ENCODE measurements around the gene LGALS7B. TPM values are rescaled to one million over a fixed set of nuclear protein-coding genes. Genes with fewer than 3 reads are reported as not detected.

The LGALS7B gene
- total RNA-seq, 2 donors from 2014 or later = not detected

DNA sequence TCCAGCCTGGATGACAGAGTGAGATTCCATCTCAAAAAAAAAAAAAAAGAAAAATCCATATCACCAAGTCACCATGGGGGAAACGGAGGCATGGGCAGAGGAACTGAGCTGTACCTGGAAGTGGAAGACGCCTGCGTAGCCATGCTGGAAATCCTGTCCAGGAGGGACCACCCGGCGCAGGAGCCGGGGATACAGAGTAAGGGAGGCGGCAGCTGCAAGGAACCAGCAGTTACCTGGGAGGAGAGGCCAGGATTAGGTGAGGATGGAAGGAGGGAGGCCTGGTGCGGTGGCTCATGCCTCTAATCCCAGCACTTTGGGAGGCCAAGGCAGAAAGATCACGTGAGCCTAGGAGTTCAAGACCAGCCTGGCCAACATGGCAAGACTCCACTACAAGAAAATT lies 46.7 kb upstream of the LGALS7B start:
- no peaks in the 10 kb centered on the region for H3K36me3 ChIP-seq
- no peaks in the 10 kb centered on the region for H3K9me3 ChIP-seq
- no peak overlapping the region for H3K4me3 ChIP-seq
- H3K9ac ChIP-seq (ENCODE audit: low read depth in 2 of 2, low read length in 2 of 2) = no peak overlapping the region
- no peak overlapping the region for H3K27ac ChIP-seq
- no peak for DNase-seq
- intact Hi-C loops (cut with DNase I) = no loop called here
- H3K27me3 ChIP-seq = no peaks in the 10 kb centered on the region
- TF ChIP-seq, protein P1, sequence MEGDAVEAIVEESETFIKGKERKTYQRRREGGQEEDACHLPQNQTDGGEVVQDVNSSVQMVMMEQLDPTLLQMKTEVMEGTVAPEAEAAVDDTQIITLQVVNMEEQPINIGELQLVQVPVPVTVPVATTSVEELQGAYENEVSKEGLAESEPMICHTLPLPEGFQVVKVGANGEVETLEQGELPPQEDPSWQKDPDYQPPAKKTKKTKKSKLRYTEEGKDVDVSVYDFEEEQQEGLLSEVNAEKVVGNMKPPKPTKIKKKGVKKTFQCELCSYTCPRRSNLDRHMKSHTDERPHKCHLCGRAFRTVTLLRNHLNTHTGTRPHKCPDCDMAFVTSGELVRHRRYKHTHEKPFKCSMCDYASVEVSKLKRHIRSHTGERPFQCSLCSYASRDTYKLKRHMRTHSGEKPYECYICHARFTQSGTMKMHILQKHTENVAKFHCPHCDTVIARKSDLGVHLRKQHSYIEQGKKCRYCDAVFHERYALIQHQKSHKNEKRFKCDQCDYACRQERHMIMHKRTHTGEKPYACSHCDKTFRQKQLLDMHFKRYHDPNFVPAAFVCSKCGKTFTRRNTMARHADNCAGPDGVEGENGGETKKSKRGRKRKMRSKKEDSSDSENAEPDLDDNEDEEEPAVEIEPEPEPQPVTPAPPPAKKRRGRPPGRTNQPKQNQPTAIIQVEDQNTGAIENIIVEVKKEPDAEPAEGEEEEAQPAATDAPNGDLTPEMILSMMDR (IDR thresholded peaks at IDR 0.05) = no peak
- no peaks in the 10 kb centered on the region for H3K4me1 ChIP-seq

DNA sequence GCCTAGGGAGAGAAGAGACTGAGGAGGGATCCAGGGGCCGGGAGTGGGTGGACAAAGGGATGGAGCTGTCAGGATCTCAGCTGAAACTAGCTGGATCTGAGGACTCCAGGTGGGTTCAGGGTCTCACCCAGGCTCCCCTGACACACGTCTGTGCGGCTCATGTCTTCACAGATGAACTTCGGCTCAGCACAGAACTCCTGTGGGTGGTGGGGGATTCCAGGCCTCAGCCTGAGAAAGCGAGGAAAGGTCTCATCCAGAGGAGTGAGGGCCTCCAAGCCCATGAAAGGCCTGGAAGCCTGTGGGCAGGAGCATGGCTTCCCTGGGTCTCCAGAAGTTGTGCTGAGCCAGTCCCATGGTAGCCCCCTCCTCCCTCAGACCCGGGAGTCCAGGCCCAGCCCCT lies 46.1 kb upstream of the LGALS7B start:
- Histone ChIP-seq H3K27me3 (no peaks in the 10 kb centered on the region), H3K9ac (ENCODE audit: low read depth in 2 of 2, low read length in 2 of 2) (no peak overlapping the region)

DNA sequence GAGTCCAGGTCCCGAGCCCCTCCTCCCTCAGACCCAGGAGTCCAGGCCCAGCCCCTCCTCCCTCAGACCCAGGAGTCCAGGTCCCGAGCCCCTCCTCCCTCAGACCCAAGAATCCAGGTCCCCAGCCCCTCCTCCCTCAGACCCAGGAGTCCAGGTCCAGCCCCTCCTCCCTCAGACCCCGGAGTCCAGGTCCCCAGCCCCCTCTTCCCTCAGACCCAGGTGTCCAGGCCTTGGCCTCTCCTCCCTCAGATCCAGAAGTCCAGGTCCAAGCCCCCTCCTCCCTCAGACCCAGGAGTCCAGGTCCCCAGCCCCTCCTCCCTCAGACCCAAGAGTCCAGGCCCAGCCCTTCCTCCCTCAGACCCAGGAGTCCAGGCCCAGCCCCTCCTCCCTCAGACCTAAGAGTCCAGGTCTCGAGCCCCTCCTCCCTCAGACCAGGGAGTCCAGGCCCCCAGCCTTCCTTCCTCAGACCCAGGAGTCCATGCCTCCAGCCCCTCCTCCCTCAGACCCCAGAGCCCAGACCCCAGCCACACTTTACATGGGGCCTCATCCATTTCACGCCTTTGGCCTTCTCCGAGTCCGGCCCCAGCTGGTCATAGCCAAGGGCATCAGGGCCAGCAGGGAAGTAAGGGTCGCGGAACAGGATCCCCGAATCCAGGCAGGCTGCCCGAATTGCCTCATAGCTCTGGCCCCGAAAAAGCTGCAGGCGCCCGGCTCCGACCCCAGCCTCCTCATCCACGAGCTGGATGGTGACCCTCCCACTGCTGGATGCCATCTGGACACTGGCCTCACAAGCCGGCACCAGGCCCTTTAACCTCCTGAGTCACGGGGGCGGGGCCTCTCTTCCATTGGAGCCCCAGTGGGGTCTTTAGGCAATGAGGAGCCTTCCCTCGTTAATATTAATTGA lies 45.4 kb upstream of the LGALS7B start:
- Histone ChIP-seq H3K9me3 (no peaks in the 10 kb centered on the region), H3K4me3 (no peak overlapping the region), H3K36me3 (no peaks in the 10 kb centered on the region), H3K9ac (ENCODE audit: low read depth in 2 of 2, low read length in 2 of 2) (no peak overlapping the region), H3K4me1 (no peaks in the 10 kb centered on the region), H3K27me3 (no peaks in the 10 kb centered on the region), H3K27ac (no peak overlapping the region)
- DNase-seq = no peak
- TF ChIP-seq, protein P1 (IDR thresholded peaks at IDR 0.05) = no peak
- intact Hi-C loops (cut with DNase I) = no loop called here

More for the DNA sequence above, 46.1 kb upstream of the LGALS7B start:
- Histone ChIP-seq H3K27ac (no peak overlapping the region), H3K36me3 (no peaks in the 10 kb centered on the region), H3K4me1 (no peaks in the 10 kb centered on the region), H3K4me3 (no peak overlapping the region), H3K9me3 (no peaks in the 10 kb centered on the region)
- intact Hi-C loops (cut with DNase I) = no loop called here
- TF ChIP-seq, protein P1 (IDR thresholded peaks at IDR 0.05) = no peak
- DNase-seq = no peak

DNA sequence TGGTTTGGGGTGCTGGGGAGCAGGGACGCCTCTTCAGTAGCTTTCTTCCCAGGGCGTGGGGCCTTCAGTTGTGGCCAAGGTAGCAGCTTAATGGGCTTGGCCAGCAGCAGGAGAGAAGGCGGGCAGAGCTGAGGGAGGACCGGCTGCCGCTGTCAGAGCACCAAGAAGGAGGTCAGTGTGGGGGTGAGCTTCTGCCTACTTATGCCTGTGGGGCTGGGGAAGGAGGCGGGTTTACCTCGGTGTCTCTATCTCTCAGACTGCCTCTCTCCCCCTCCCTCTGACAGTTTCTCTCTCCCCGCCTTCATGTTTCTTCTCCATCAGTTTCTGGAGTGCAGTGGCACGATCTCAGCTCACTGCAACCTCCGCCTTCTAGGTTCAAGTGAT lies 44.7 kb upstream of the LGALS7B start, which contains the start of gene CAPN12:
Gene CAPN12 (minus strand): TSS at position 177 of the 384 bp plus-strand sequence. CDS start 309 bp downstream, outside the sequence.
- TF ChIP-seq, protein P1 (IDR thresholded peaks at IDR 0.05) = no peak
- Histone ChIP-seq H3K27me3 (no peaks in the 10 kb centered on the region), H3K9ac (ENCODE audit: low read depth in 2 of 2, low read length in 2 of 2) (no peak within 1 kb of the TSS), H3K27ac (no peak within 1 kb of the TSS), H3K4me1 (no peaks in the 10 kb centered on the region), H3K9me3 (no peaks in the 10 kb centered on the region), H3K36me3 (no peaks in the 10 kb centered on the region), H3K4me3 (no peak within 1 kb of the TSS)
- intact Hi-C loops (cut with DNase I) = no loop called here
- DNase-seq = no peak

DNA sequence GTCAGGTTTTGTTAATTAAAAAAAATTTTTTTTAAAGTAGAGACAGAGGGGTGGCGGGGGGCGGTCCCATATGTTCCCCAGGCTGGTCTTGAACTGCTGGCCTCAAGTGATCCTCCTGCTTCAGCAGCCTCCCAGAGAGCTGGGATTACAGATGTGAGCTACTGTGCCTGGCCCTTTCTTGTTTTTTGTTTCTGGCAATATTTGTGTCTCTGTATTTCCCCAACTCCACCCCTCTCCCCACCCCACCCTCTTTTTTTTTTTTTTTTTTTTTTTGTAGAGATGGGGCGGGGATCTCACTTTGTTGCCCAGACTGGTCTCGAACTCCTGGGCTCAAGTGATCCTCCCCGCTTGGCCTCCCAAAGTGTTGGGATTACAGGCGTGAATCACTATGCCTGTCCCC lies 44.1 kb upstream of the LGALS7B start:
- intact Hi-C loops (cut with DNase I) = no loop called here
- TF ChIP-seq, protein P1 (IDR thresholded peaks at IDR 0.05) = no peak
- no peaks in the 10 kb centered on the region for H3K27me3 ChIP-seq
- H3K27ac ChIP-seq = no peak overlapping the region
- DNase-seq = no peak
- no peaks in the 10 kb centered on the region for H3K4me1 ChIP-seq
- H3K4me3 ChIP-seq = no peak overlapping the region
- H3K9ac ChIP-seq (ENCODE audit: low read depth in 2 of 2, low read length in 2 of 2) = no peak overlapping the region
- H3K9me3 ChIP-seq = no peaks in the 10 kb centered on the region
- H3K36me3 ChIP-seq = no peaks in the 10 kb centered on the region
